ENCODE measurements around the gene SIRT3.
A peak's percentile ranks its signal among the peaks of the same experiment; 100 is the strongest.
"Not testable (repeated sequence)": the region's sequence is repeated elsewhere in the genome, so short reads cannot be mapped to it uniquely, and the experiment has no call there.

The SIRT3 gene

DNA sequence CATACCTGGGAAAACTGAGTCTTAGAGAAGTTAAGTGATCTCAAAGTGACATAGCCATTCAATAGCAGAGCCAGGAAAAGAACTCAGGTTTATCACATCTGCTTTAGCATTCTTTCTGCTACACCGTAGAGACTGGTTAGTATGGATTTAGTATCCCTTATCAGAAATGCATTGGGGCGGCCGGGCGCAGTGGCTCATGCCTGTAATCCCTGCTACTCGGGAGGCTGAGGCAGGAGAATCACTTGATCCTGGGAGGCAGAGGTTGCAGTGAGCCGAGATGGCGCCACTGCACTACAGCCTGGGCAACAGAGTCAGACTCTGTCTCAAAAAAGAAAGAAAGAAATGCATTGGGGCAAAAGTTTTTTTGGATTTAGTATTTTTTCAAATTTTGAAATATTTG is 2.2 kb upstream of the SIRT3 start:
- not testable (repeated sequence) for DNase-seq

- peak; percentile 83 to 94 for DNase-seq
Observed at GRCh38 chr11:236774-237767, 929 bp upstream of the SIRT3 start, which contains the start of gene PSMD13. PSMD13 (plus strand) TSS chr11:236976; CDS start chr11:237050, 74 bp downstream.

DNA sequence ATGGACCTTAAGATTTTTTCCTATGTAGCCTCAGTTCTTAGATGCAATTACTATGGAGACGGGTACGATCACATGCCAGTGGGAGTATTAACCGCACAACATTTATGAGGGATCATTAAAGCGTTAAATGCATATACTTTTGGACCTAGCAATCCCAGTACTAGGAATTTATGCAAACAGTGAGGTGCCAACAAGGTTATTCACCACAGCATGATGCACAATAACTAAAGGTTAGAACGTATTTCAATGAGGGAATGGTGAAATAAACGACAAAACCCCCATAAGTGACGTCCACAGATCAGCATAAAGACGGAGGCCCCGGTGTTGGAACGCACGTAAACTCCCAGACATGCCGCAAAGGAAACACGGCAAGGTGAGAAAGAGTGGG is 539 bp downstream of the SIRT3 start:
- DNase-seq: peak; percentile 28 to 55

GRCh38 chr11:235180-235579 is 962 bp downstream of the SIRT3 start:
- no peak for DNase-seq

DNA sequence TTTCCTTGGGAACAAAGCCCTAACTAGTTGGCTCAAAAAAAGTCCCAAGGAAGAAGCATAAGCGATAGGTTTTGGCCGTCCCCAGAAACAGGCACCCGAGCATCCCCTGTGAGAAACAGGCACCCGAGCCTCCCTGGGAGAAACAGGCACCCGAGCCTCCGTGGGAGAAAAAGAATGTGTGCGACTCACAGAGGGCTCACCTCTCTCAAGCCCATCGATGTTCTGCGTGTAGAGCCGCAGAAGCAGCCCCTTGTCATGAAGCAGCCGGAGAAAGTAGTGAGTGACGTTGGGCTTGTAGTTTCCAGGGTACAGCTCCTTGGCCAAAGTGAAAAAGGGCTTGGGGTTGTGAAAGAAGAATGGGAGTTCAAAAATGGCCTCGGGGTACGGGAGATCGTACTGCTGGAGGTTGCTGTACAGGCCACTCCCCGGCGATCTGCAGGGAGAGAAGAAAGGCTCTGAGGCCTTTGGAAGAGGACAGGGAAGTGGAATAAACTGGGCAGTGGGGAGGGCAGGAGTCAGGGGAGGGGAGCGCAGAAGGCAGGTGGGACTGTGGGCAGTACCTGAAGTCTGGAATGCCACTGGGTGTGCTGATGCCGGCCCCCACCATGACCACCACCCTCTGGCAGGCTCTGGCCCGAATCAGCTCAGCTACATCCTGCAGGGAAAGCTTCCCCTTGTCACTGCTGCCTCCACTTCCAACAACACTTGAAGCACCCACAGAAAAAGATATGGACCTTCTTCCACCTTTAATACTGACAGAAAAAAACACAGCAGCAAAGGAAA is 3.2 kb downstream of the SIRT3 start:
- no peak for DNase-seq

DNA sequence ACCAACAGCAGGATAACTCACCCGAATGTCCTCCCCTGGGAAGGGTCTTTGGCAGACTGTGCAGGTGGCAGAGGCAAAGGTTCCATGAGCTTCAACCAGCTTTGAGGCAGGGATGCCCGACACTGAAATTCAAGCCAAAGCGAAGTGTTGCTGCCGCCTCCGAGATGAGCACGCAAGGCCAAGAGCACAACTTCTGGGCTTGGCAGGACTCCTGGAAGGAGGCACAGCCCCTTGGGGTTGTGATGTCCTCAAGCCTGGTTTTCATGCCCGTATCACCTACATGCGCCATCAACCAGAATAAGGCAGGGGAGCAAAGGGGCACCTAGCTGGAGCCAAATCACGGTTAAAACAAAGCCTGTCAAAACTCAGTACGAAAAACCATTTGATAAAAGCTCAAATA is 5.7 kb downstream of the SIRT3 start:
- DNase-seq: no peak

- no peak for DNase-seq
Observed at GRCh38 chr11:227824-228379, 8.2 kb downstream of the SIRT3 start.

DNA sequence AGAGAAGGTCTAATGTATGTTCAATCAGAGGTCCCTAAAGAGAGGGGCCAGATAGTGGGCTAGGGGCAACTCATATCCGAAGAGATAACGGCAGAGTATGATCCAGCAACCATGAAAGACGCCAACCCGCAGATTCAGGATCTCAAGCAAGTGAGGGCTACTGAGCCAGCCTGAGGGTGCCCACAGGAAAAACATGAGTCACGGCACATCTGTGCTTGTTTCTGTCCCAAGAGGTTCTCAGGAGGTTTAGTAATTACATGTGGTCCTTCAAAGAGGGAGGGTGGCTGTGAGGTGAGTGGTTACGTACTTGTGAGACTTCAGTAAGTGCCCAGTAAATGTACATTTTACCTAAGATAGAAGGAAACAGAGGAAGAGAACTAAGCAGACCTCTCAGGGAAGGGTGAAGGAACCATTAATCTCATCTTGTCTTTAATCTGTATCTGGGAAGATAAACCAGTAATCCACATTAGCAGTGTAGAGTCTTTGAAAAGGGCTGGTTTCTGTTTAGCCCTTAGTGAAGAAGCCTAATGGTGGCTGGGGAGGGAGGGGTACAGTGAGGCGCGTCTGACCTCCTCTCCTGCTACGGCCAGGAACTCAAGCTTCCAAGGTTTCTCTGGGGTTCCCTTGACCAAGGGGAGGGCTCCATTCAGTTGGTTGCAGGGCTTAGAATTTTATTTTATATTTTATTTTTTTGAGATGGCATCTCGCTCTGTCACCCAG is 10.2 kb downstream of the SIRT3 start:
- DNase-seq: no peak

DNA sequence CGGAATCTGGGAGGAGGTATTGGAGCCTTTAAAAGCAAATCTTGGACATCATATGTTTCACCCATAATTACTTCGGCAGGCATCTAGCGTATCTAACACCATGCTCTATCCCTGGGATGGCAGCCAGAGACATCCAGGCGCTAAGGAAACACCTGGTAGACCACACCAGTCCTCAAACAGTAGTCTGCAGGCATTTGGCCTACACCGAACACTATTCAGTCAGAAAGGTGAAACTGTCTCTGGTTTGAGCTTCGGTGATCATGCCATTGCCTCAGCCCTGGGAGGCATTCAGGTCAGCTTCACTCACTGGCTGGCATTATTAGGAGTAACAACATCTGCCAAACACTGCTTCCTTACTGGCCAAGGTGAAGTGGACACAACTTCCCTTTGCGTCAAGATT is 11.7 kb downstream of the SIRT3 start:
- no peak for DNase-seq

- no peak for DNase-seq
Observed at GRCh38 chr11:223884-224283, 12.3 kb downstream of the SIRT3 start.

- DNase-seq: no peak
Observed at GRCh38 chr11:223026-223789, 12.9 kb downstream of the SIRT3 start.

DNA sequence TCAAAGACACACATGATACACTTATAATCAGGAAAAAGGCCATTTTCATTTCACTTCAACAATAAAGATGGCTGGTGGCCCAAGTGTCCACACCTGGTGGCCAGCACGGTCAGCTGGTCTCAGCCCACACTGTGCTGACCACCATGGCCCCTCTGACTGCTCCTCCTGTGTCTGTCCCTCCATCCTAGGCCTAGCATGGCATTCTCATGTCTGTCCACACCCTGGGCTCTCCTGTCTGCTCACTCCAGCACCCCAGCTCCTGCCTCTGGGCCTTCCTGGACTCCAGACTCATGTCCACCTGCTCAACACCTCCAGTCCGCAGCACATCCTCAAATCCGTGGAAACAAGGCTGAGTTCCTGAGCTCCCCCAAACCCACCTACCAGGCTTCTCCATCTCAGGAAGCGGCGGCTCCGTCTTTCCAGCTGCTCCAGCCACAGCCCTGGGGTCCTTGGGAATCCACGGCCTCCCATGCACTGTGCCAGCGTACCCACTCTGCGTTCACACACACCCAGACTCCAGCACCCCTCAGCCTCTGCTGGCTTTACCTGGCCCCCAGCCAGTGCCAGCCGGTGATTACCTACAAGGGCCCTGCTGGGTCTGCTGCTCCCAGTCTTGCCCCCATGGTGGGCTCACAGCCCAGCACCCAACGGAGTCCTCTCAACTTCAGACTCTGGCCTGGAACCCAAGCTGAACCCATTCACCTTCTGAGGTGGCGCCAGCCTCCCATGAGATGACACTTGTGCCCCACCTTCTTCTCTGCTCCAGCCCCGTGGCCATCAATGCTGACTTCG is 13.9 kb downstream of the SIRT3 start:
- DNase-seq: no peak

GRCh38 chr11:221539-221938 is 14.6 kb downstream of the SIRT3 start:
- no peak for DNase-seq

- not testable (repeated sequence) for DNase-seq
Observed at GRCh38 chr11:220641-221215, 15.4 kb downstream of the SIRT3 start.

- DNase-seq: no peak
Observed at GRCh38 chr11:218815-219593, 17.1 kb downstream of the SIRT3 start.

DNA sequence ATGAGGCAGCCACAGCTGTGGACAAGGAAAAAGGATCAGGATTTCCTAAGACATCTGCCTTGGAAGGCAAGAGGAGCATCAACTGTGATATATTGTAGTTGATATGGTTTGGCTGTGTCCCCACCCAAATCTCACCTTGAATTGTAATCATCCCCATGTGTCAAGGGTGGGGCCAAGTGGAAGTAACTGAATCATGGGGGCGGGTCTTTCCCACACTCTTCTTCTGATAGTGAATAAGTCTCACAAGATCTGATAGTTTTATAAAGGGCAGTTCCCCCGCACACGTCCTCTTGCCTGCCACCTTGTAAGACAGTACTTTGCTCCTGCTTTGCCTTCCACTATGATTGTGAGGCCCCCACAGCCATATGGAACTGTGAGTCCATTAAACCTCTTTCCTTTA is 18.4 kb downstream of the SIRT3 start:
- no peak for DNase-seq

DNA sequence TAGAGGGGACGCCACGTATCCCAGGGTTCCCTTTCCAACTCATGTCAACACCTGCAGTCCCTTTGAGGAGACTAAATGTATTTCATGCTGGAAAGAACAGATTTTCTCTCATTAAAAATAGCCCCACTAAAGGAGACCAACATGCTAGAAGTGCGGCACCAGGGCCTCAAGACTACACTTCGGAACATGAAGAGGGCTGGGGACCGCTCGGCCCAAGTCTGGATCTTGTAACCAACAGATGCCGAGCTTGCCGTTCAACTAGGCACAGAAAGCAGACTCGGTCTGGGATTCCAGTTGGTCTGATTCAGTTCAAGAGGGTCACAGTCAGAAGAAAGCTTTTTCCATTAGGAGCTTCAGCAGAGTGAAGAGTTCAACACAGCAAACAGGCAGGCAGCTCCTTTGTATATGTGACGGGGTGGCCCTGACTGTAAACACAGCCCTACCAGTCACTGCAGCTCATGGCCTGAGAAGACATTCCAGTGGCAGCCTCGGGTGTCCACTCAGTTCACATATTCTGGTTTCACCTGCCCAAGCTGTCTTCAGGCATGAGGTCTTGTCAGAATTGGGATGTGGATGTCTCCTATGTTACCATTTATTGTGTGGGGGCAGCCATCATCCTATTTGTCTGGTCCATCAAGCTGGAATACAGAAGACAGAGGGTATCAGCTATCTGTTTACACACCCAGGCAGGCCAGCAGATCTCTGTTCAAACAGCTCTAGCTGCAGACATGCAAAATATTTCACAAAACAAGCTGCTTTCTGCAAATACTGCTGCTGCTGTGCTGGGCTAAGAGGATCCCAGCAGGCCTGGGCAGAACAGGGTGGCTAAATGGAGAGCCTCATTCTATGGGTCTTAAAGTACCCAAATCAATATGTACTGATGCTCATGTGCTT is 19.8 kb downstream of the SIRT3 start:
- peak; percentile 81 to 87 for DNase-seq

- peak in 1 of 2 experiments; percentile 21 for DNase-seq
Observed at GRCh38 chr11:215581-216037, 20.5 kb downstream of the SIRT3 start.

DNA sequence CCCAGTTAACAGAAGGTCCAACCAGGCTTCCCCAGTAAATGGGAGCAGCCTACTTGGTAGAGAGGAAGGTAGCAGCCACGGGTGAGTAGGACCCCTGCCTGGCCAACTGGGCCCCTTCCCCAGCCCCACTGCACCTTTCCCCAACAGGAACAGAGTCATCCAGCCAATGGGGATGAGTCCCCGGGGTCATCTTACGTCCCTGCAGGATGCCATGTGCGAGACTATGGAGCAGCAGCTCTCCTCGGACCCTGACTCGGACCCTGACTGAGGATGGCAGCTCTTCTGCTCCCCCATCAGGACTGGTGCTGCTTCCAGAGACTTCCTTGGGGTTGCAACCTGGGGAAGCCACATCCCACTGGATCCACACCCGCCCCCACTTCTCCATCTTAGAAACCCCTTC is 22.1 kb downstream of the SIRT3 start:
- DNase-seq: no peak

Measured in NCI-H526 (cell line).